HepG2 (cell line): ENCODE data around the gene LRRC4C.

Source experiments
- CCDC6 ChIP-seq: sonication (generic); formaldehyde crosslinking; IDR thresholded peaks from 2 replicates; pipeline ENCODE4 v1.8.1; 2022; ENCODE audit warnings: mild to moderate bottlenecking, missing genetic modification reagents, moderate library complexity
- CTCF ChIP-seq: sonication (generic); formaldehyde crosslinking; IDR thresholded peaks from 2 replicates; pipeline ENCODE4 v1.5.0; 2020; ENCODE audit warnings: mild to moderate bottlenecking, missing genetic modification reagents, moderate library complexity
- FOSL1 ChIP-seq: sonication (generic); formaldehyde crosslinking; IDR thresholded peaks from 2 replicates; pipeline ENCODE4 v1.9.0; 2021; ENCODE audit warnings: missing genetic modification reagents, borderline replicate concordance
- POGZ ChIP-seq: sonication (generic); formaldehyde crosslinking; IDR thresholded peaks from 2 replicates; pipeline ENCODE4 v1.4.0; 2020; ENCODE audit warnings: mild to moderate bottlenecking, missing genetic modification reagents
- PTBP1 ChIP-seq: fragments of 200-400 bp; formaldehyde crosslinking; IDR thresholded peaks from 2 replicates; pipeline ENCODE4 v1.6.1; 2018; ENCODE audit warnings: low read length, low read depth; ENCODE audit not compliant: poor library complexity, severe bottlenecking
- SETDB1 ChIP-seq: sonication (generic); formaldehyde crosslinking; IDR thresholded peaks from 2 replicates; pipeline ENCODE4 v1.5.1; 2020; ENCODE audit warnings: missing genetic modification reagents, mild to moderate bottlenecking, borderline replicate concordance
- SIN3A ChIP-seq: IDR thresholded peaks from 2 replicates; pipeline ENCODE4 v1.6.1; 2011; ENCODE audit warnings: low read depth, mild to moderate bottlenecking, control low read depth, low read length, borderline replicate concordance
- SIX1 ChIP-seq: sonication (generic); formaldehyde crosslinking; IDR thresholded peaks from 2 replicates; pipeline ENCODE4 v1.4.0; 2020; ENCODE audit warnings: missing genetic modification reagents, borderline replicate concordance
- TCF12 ChIP-seq, 2 experiments: fragments of 450-650 bp in 1 of 2; sonication (generic) in 1 of 2; formaldehyde crosslinking in 1 of 2; IDR thresholded peaks; 2 replicates each; pipeline versions ENCODE4 v1.6.1 to v1.8.0; 2017 to 2022; ENCODE audit warnings: antibody characterized with exemption in 1 of 2, mild to moderate bottlenecking in 1 of 2, missing genetic modification reagents in 1 of 2, moderate library complexity in 1 of 2
- ZBTB40 ChIP-seq, 2 experiments: fragments of 450-650 bp in 1 of 2; sonication (generic) in 1 of 2; formaldehyde crosslinking in 1 of 2; IDR thresholded peaks; 2 replicates each; pipeline versions ENCODE4 v1.6.1 to v1.8.0; 2016 to 2022; ENCODE audit warnings: antibody characterized with exemption in 1 of 2, mild to moderate bottlenecking in 1 of 2, missing genetic modification reagents in 1 of 2
- ZNF260 ChIP-seq: sonication (generic); formaldehyde crosslinking; IDR thresholded peaks from 2 replicates; pipeline ENCODE4 v1.4.0; 2020; ENCODE audit warnings: missing genetic modification reagents, low read depth, mild to moderate bottlenecking, borderline replicate concordance
- ZNF282 ChIP-seq: fragments of 450-650 bp; IDR thresholded peaks from 2 replicates; pipeline ENCODE4 v1.6.1; 2018; ENCODE audit not compliant: partially characterized antibody
- ZNF501 ChIP-seq: sonication (generic); formaldehyde crosslinking; IDR thresholded peaks from 2 replicates; pipeline ENCODE4 v1.5.1; 2020; ENCODE audit warnings: mild to moderate bottlenecking, moderate library complexity, missing genetic modification reagents
- ZNF580 ChIP-seq: IDR thresholded peaks from 2 replicates; pipeline ENCODE4 v1.6.1; 2016; ENCODE audit warnings: low read depth, borderline replicate concordance

- no peak for TF ChIP-seq PTBP1
- TF ChIP-seq TCF12 (IDR thresholded peaks at IDR 0.05): no peak
- TF ChIP-seq TCF12 (CRISPR knock-in tag; IDR thresholded peaks at IDR 0.05): no peak
- no peak for TF ChIP-seq SIN3A
- no peak for TF ChIP-seq SETDB1 (CRISPR knock-in tag)
- TF ChIP-seq CTCF (CRISPR knock-in tag): no peak
- no peak for TF ChIP-seq CCDC6 (CRISPR knock-in tag)
- no peak for TF ChIP-seq ZNF501 (CRISPR knock-in tag)
- TF ChIP-seq ZNF580 (CRISPR knock-in tag): no peak
- no peak for TF ChIP-seq ZNF282
- no peak for TF ChIP-seq ZNF260 (CRISPR knock-in tag)
- TF ChIP-seq SIX1 (CRISPR knock-in tag): no peak
- no peak for TF ChIP-seq FOSL1 (CRISPR knock-in tag)
- no peak for TF ChIP-seq ZBTB40 (IDR thresholded peaks at IDR 0.05)
- TF ChIP-seq ZBTB40 (CRISPR knock-in tag; IDR thresholded peaks at IDR 0.05): no peak
- TF ChIP-seq POGZ (CRISPR knock-in tag): no peak
Measured at GRCh38 chr11:40178470-40178869, 1281.0 kb downstream of the LRRC4C start.
